Measurements from ENCODE around the gene DDX39A.

DNA sequence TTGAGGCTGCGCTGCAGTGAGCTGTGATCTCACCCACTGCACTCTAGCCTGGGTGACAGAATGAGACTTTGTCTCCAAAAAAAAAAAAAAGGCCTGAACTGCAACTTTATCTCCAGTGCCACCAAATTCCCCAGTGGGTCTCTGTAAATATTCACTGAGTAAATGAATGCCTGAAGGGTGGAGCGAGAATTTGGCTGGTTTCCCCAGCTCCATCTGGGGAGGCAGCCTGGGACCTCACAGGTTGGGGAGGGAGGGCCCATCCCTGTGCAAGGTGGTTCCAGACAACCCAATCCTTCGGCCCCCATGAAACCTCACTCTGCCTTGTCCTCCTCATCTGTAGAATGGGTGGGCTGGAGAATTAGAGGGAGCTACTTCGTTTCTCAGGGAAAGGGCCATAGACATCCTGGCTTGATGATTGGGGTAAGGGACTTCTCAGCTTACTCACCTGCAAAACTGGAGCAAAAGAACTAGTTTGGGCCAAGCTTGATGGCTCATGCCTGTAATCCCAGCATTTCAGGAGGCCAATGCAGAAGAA is 9.8 kb upstream of the DDX39A start:
- TF ChIP-seq CTCF (IDR thresholded peaks at IDR 0.05; ENCODE audit: low read length), result no peak
- TF ChIP-seq EZH2 (IDR thresholded peaks at IDR 0.05; ENCODE audit: borderline replicate concordance, low read length), result no peak
